Heart left ventricle (tissue), 13 donors: Measurements from ENCODE around the gene IREB2.

Source experiments
- POLR2A ChIP-seq, 2 donors: fragments of 450-650 bp; IDR thresholded peaks; one replicate each; pipeline ENCODE4 v1.6.1; 2017; ENCODE audit warnings: antibody characterized with exemption in 2 of 2, mild to moderate bottlenecking in 2 of 2, moderate library complexity in 2 of 2
- TF ChIP-seq, protein P1 (sequence below), 12 donors: fragments of 200-600 bp; sonication (generic) in 4 of 12; IDR thresholded peaks; one replicate each; pipeline versions ENCODE4 v1.5.0 to v1.8.0; 2018 to 2022; ENCODE audit warnings: antibody characterized with exemption in 12 of 12, mild to moderate bottlenecking in 5 of 12
- donor health status: ischemic (EF 13 %, LVEDD 7.1; RV severe dilation, severe dysfunction).
- donor health status: DM: no; HTN: yes; CAD: no.
- donor health status: DM: no; HTN: no; CAD: no.
- donor health status: ischemic (EF 25% LVEDD 6.9; RV normal size, moderate dysfunction).
- donor health status: ischemic (EF 25% LVEDD 5.7; RV mildly dilated, moderate dysfunction).
- donor health status: ischemic (EF 35%, LVEDD 5.7; RV mildly dilated, moderate dysfunction).
- donor health status: nonischemic (EF 11% LVEDD 7.7; RV severe dilation, severe dysfunction).
- donor health status: DM: yes; HTN: yes; CAD: no.
- donor health status: PGD.
- donor health status: ischemic (EF 29% LVEDD 5.4; RV normal size, mild dysfunction).
- donor health status: nonischemic (EF 23%, LVEDD 6.1; RV moderate dilation, normal function).

DNA sequence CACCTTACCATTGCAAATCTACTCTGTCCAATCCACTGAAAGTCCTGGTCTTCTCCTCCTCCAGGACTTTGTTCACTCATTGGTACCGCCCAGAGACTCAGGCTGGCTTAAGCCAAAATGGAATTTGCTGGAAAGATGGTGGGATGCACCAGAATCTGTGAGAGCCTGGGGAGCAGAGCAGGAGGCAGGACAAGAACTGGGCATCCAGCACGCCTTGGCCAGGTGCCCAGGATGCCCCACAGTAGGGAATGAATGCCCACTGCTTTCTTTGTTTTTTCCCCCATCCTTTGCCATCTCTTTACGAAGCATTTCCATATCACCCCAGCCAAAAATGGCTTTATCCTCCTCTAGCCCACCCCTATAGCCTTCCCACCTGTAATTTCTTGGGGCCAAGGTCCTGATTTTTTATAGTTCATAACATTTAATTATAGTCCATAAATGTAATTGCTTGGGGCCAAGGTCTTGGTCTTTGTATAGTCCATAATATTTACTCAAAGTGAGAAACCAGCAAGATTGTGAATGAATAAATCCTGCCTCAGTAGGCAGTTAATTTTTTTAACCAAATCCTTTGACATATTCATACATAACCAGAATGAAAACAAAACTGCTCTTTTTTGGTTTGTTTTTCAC is 23.3 kb upstream of the IREB2 start:
- TF ChIP-seq, protein P1, sequence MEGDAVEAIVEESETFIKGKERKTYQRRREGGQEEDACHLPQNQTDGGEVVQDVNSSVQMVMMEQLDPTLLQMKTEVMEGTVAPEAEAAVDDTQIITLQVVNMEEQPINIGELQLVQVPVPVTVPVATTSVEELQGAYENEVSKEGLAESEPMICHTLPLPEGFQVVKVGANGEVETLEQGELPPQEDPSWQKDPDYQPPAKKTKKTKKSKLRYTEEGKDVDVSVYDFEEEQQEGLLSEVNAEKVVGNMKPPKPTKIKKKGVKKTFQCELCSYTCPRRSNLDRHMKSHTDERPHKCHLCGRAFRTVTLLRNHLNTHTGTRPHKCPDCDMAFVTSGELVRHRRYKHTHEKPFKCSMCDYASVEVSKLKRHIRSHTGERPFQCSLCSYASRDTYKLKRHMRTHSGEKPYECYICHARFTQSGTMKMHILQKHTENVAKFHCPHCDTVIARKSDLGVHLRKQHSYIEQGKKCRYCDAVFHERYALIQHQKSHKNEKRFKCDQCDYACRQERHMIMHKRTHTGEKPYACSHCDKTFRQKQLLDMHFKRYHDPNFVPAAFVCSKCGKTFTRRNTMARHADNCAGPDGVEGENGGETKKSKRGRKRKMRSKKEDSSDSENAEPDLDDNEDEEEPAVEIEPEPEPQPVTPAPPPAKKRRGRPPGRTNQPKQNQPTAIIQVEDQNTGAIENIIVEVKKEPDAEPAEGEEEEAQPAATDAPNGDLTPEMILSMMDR (IDR thresholded peaks at IDR 0.05) = no peak
- TF ChIP-seq POLR2A (IDR thresholded peaks at IDR 0.05) = no peak
